Measurements from ENCODE around the gene GPR84.
A peak's percentile ranks its signal among the peaks of the same experiment; 100 is the strongest.
"Not testable (repeated sequence)": the region's sequence is repeated elsewhere in the genome, so short reads cannot be mapped to it uniquely, and the experiment has no call there.

Gene GPR84

DNA sequence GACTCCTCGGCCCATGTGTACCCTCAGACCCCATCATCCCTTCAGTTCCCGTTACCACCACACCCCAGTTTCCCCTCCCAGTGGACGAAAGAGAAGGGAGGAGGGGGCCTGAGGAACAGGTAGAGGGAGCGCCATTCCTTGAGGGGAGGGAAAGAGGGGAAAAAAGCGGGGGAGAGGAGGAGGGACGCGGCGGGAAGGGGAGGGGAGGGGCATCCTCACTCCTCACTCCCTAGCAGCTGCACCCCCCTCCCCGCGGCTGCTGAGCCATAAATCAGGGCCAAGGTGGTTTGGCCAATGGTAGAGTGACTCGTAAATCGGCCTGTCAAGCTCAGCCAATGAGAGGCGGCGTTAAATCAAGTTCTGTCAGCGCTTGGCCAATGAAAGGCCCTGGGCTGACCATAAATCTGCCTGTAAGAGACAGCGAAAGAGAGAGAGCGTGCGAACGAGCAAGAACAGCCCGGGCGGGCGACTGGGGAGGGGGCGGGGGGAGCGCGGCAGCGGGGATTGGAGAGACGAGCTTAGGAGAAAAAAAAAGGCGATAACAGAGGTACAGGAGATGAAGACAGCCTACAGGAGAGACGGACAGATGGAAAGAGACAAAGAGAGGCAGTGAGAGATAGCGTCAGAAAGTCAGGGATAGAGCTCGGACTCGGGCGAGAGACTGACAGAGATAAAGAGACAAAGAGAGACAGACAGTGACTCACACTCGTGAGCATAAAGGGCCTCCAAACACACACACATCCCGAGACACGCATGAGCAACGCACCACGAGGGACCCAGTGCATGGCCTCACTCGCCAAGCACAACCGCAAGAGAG, 5.1 kb downstream of the GPR84 start:
- peaks cover 0 to 5% of the 10 kb centered on the region in 2 donors for H3K36me3 Mint-ChIP-seq
- ATAC-seq (replicated peaks) = peak; percentile 98 to 99
- H3K9me3 Mint-ChIP-seq = no peaks in the 10 kb centered on the region
- H3K27ac Mint-ChIP-seq = no peak overlapping the region
- H3K4me1 Mint-ChIP-seq = peaks cover 17 to 25% of the 10 kb centered on the region in 2 donors
- no peak overlapping the region for H3K4me3 Mint-ChIP-seq
- DNase-seq = peak; percentile 92
- H3K27me3 Mint-ChIP-seq = no peaks in the 10 kb centered on the region

DNA sequence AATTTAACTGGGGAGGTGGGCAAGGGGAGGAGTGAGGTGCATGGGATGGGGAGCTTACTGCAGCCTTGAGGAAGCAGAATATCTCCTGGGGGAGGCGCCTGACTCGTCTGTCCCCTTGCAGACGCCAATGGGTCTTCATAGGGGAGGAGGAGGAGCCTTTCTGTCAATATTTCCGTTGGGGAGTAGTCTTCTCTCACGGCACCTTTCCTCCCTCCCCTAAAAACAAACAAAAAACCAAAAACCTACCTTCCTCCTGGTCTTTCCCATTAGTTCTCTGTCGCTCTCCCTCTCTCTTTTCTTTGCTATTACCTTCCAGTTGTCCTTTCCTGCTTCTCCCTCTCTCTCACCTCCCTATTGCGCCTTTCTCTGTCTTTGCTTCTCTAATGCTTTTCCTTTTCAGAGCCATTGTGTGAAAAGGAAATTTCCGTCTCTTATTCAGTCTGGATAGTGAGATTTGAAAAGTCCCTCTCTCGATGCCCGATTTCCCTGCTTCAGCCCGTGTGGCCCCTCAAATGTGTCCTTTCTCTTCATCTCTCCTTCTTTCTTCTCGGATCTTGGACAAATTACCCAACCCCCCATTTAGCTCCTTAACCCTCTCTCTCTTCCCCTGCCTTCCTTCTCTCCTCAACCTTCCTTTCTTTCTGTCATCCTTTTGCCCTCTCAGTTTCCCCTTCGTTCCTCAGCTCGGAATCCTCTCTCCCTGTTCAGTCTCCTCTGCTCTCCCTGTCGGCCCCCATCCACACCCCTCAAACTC, 5.9 kb downstream of the GPR84 start:
- H3K27me3 Mint-ChIP-seq = no peaks in the 10 kb centered on the region
- H3K4me3 Mint-ChIP-seq = no peak overlapping the region
- no peak overlapping the region for H3K27ac Mint-ChIP-seq
- H3K36me3 Mint-ChIP-seq = peaks cover 0 to 8% of the 10 kb centered on the region in 2 donors
- no peaks in the 10 kb centered on the region for H3K9me3 Mint-ChIP-seq
- peaks cover 12 to 17% of the 10 kb centered on the region in 2 donors for H3K4me1 Mint-ChIP-seq
- no peak for DNase-seq
- no peak for ATAC-seq (replicated peaks)

DNA sequence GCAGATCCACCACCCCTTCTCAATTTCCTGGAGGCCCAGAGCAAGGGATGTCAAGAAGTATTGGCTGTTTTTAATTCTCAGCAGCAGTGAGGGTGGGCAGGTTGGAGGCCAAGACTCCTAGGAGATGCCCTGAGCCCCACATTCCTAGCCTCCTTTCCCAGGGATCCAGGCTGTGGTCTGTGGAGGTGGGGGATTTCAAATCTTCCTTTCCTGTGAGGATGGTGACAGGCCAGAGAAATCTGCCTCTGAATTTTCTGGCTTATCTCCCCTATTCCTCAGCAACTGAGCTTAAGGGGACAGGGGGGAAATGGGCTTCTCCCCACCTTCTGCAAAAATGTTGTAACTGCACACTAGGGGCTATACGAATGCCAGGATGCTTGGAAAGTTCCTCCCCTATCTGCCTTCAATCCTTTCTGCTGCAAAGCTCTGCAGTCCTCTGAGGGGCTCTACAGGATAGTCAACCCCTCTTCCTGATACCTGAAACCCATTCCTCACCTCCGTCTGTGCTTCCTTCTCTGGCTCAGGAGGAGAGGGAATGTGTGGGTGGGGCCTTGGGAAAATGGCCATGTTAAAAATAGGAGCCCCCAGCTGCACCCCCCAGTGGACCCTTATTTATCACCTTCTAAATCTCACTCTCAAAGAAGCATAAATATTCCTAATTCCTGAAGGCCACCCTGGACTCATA, 6.6 kb downstream of the GPR84 start:
- Mint-ChIP-seq H3K27me3 (no peaks in the 10 kb centered on the region), H3K4me1 (peaks cover 9 to 13% of the 10 kb centered on the region in 2 donors), H3K4me3 (no peak overlapping the region), H3K36me3 (peaks cover 0 to 10% of the 10 kb centered on the region in 2 donors), H3K27ac (no peak overlapping the region), H3K9me3 (no peaks in the 10 kb centered on the region)
- DNase-seq (no peak), ATAC-seq (replicated peaks) (no peak)

DNA sequence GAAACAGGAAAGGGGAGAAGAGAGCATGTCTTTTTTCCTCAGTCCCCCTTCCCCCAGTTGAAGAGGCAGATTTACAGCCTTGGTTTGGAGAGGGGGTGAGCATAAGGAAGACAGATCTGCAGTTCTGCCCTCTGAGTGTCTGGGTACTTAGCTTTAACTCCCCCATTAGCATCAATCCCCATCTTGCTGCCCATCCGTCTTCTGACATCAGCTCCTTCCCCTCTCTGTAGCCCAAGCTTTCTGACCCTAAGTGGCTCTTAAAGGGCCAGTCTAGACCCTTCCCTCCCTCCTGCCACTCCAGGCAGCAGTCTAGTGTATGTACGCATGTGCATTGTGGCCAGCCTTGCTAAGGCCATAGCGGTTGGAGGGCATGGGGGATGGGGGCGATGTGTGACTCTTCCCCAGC, 7.3 kb downstream of the GPR84 start:
- peaks cover 3 to 15% of the 10 kb centered on the region in 2 donors for H3K36me3 Mint-ChIP-seq
- peaks cover 12 to 18% of the 10 kb centered on the region in 2 donors for H3K4me1 Mint-ChIP-seq
- DNase-seq (no peak), ATAC-seq (replicated peaks) (no peak)
- no peaks in the 10 kb centered on the region for H3K27me3 Mint-ChIP-seq
- no peaks in the 10 kb centered on the region for H3K9me3 Mint-ChIP-seq
- H3K27ac Mint-ChIP-seq = no peak overlapping the region
- no peak overlapping the region for H3K4me3 Mint-ChIP-seq

- H3K9me3 Mint-ChIP-seq = no peaks in the 10 kb centered on the region
- DNase-seq (no peak), ATAC-seq (replicated peaks) (no peak)
- no peak overlapping the region for H3K4me3 Mint-ChIP-seq
- H3K4me1 Mint-ChIP-seq = peaks cover 18 to 26% of the 10 kb centered on the region in 2 donors
- peak overlapping the region; percentile 75 for H3K27ac Mint-ChIP-seq
- H3K27me3 Mint-ChIP-seq = no peaks in the 10 kb centered on the region
- H3K36me3 Mint-ChIP-seq = peaks cover 9 to 22% of the 10 kb centered on the region in 2 donors
Observed at GRCh38 chr12:54356228-54356627, 8.1 kb downstream of the GPR84 start.

- no peak overlapping the region for H3K27ac Mint-ChIP-seq
- peaks cover 13 to 21% of the 10 kb centered on the region in 2 donors for H3K4me1 Mint-ChIP-seq
- no peak for ATAC-seq (replicated peaks)
- H3K27me3 Mint-ChIP-seq = no peaks in the 10 kb centered on the region
- peaks cover 15 to 31% of the 10 kb centered on the region in 2 donors for H3K36me3 Mint-ChIP-seq
- DNase-seq = no peak
- H3K9me3 Mint-ChIP-seq = no peaks in the 10 kb centered on the region
- no peak overlapping the region for H3K4me3 Mint-ChIP-seq
Observed at GRCh38 chr12:54355104-54355815, 9.0 kb downstream of the GPR84 start.

DNA sequence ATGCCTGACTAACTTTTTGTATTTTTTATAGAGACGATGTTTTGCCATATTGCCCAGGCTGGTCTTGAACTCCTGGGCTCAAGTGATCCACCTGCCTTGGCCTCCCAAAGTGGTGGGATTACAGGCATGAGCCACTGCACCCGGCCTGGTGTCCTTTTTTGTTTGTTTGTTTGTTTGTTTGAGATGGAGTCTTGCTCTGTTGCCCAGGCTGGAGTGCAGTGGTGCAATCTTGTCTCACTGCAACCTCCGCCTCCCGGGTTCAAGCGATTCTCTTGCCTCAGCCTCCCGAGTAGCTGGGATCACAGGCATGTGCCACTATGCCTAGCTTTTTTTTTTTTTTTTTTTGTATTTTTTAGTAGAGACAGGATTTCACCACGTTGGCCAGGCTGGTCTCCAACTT, 10.0 kb downstream of the GPR84 start:
- H3K9me3 Mint-ChIP-seq; H3K27ac Mint-ChIP-seq; H3K27me3 Mint-ChIP-seq; H3K4me3 Mint-ChIP-seq; ATAC-seq (replicated peaks); DNase-seq: not testable (repeated sequence)
- Mint-ChIP-seq H3K4me1 (peaks cover 13 to 21% of the 10 kb centered on the region in 2 donors), H3K36me3 (peaks cover 22 to 41% of the 10 kb centered on the region in 2 donors)

DNA sequence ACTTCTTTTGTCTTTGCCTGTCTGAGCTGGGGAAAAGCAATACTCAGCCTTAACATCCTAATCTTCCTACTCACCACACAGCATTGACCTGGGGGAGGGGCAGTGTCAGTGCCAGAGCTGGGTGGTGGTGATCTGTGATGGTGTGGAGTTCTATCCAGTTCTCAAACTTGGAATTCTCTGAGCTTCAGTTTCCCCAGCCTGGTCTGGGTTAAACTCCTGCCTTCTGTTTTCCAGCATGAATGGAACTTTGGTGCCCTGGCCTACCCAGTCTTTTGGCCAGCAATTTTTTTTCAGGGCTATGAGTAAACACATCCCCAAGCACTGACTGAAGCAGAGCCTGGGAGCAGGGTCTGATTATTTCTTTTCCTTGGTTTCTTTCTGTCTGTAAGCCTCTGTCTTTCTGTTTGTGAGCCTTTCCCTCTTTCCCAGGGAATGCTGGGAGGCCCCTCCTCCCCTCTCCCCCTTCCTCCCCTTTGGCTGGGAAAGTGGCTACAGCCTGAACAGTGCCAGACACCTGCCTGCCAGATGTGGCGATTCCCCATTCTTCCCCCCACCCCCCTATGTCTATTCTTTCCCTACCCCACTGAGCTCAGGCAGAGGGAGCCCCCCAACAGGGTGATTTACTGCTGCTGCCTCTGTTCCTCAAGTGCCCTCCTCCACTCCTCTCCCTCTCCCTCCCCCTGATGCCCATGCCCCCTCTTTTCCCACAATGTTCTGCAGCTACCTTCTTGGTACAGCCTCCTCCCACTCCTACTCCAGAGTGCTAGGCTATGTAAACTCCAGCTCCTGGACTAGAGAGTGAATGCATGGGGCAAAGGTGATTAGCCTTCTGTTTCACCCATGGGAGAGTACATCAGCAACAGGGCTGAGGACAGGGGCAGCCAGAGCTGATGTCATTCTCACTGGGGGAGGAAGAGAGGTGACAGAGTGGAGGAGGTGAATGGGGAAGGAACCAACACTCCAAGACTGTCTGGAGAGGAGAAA, 11.1 kb downstream of the GPR84 start:
- peaks cover 13 to 21% of the 10 kb centered on the region in 2 donors for H3K4me1 Mint-ChIP-seq
- H3K4me3 Mint-ChIP-seq = no peak overlapping the region
- H3K9me3 Mint-ChIP-seq = no peaks in the 10 kb centered on the region
- no peaks in the 10 kb centered on the region for H3K27me3 Mint-ChIP-seq
- peaks cover 24 to 45% of the 10 kb centered on the region in 2 donors for H3K36me3 Mint-ChIP-seq
- no peak overlapping the region for H3K27ac Mint-ChIP-seq
- no peak for DNase-seq
- ATAC-seq (replicated peaks) = no peak

DNA sequence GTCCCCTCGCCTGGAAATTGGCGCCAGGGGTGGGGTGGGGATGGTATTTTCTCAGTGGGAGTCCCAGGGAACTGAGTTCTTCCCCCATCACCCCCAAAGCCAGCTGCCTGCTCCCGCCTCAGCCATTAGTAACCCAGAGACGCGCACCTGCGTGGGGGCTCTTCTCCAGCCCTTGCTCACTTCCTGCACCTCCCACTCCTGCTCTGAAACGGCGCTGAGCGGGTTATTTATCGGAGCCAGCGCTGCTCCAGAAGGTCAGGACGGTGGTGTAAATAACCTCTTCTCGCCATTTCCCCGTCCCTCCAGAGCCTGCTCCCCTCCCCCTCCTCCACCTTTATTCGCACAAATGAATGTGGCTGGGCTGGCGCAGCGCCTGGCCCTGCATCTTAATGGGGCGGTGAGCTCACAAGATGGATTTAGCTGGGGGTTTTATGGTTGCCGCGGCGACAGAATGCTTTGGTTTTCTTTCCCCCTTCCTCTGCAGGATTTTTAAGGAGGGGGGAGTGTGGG, 12.2 kb downstream of the GPR84 start:
- Mint-ChIP-seq H3K9me3 (no peaks in the 10 kb centered on the region), H3K27ac (peak overlapping the region; percentile 26), H3K4me3 (peak overlapping the region; percentile 40 to 56), H3K4me1 (peaks cover 13 to 19% of the 10 kb centered on the region in 2 donors), H3K36me3 (peaks cover 34 to 56% of the 10 kb centered on the region in 2 donors), H3K27me3 (no peaks in the 10 kb centered on the region)
- no peak for DNase-seq
- peak; percentile 45 to 67 for ATAC-seq (replicated peaks)

GRCh38 chr12:54351341-54351740, 12.9 kb downstream of the GPR84 start:
- ATAC-seq (replicated peaks) (no peak), DNase-seq (no peak)
- Mint-ChIP-seq H3K36me3 (peaks cover 39 to 61% of the 10 kb centered on the region in 2 donors), H3K4me1 (peaks cover 9 to 14% of the 10 kb centered on the region in 2 donors), H3K27me3 (no peaks in the 10 kb centered on the region), H3K27ac (no peak overlapping the region), H3K4me3 (no peak overlapping the region), H3K9me3 (no peaks in the 10 kb centered on the region)

GRCh38 chr12:54350743-54351142, 13.5 kb downstream of the GPR84 start:
- H3K36me3 Mint-ChIP-seq = peaks cover 39 to 61% of the 10 kb centered on the region in 2 donors
- no peak overlapping the region for H3K4me3 Mint-ChIP-seq
- H3K9me3 Mint-ChIP-seq = no peaks in the 10 kb centered on the region
- no peaks in the 10 kb centered on the region for H3K27me3 Mint-ChIP-seq
- H3K4me1 Mint-ChIP-seq = peaks cover 9 to 14% of the 10 kb centered on the region in 2 donors
- H3K27ac Mint-ChIP-seq = no peak overlapping the region
- no peak for DNase-seq
- ATAC-seq (replicated peaks) = no peak

- no peaks in the 10 kb centered on the region for H3K9me3 Mint-ChIP-seq
- DNase-seq = no peak
- no peak overlapping the region for H3K4me3 Mint-ChIP-seq
- H3K36me3 Mint-ChIP-seq = peaks cover 50 to 65% of the 10 kb centered on the region in 2 donors
- ATAC-seq (replicated peaks) = no peak
- H3K27me3 Mint-ChIP-seq = no peaks in the 10 kb centered on the region
- H3K4me1 Mint-ChIP-seq = peaks cover 13 to 23% of the 10 kb centered on the region in 2 donors
- H3K27ac Mint-ChIP-seq = no peak overlapping the region
Observed at GRCh38 chr12:54349679-54350078, 14.6 kb downstream of the GPR84 start.

DNA sequence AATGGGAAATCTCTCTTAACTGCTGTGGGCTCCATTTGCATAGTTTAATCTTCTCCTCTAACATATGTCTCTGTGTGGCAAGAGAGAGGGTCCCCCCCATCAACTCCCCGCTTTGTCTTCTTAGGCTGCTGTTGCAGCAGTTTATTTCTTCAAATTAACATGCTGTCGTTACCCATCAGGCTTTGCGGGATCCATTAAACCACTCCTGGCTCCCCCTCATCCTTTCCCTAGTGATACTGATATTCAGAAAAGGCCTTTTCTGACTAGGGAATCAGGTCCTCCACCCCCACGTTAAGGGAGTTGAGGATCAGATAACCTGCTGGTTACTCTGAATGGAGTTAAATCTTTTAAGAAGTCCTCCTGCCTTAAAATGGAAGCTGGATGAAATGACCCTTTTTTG, 15.2 kb downstream of the GPR84 start:
- no peak for DNase-seq
- Mint-ChIP-seq H3K36me3 (peaks cover 52 to 64% of the 10 kb centered on the region in 2 donors), H3K4me1 (peaks cover 13 to 23% of the 10 kb centered on the region in 2 donors), H3K4me3 (no peak overlapping the region), H3K27ac (no peak overlapping the region), H3K9me3 (no peaks in the 10 kb centered on the region), H3K27me3 (no peaks in the 10 kb centered on the region)
- ATAC-seq (replicated peaks) = no peak

All from stimulated activated naive B cell treated with anti-CD40 and anti-IgM and Interleukin-4, amounts not matched to agents 10 μg/mL and 1 μg/mL and 100 μg/mL, for 72 hours (primary cell).